Stimulated activated effector memory CD8-positive, alpha-beta T cell treated with anti-CD3 and anti-CD28 coated beads, Interleukin-12 subunit alpha, Interleukin-12 subunit beta, amount 100 ng/mL, for 72 hours (primary cell): Measurements from ENCODE around the gene HMG20A.

Experiments used
- ATAC-seq: fragments of 150-1000 bp; cut with Tn5 transposase; 2 replicates; pipeline ENCODE4 v1.10.0; 2021
- DNase-seq, 2 donors: peaks; one replicate each; pipeline ENCODE4 v3.0.0; 2021 to 2022; ENCODE audit warnings: low spot score in 2 of 2
- H3K27ac Mint-ChIP-seq: one replicate; pipeline ENCODE4 v1.8.0; 2022; ENCODE audit warnings: mild to moderate bottlenecking, mixed read lengths
- H3K36me3 Mint-ChIP-seq: one replicate; pipeline ENCODE4 v1.8.0; 2022; ENCODE audit warnings: mild to moderate bottlenecking, mixed read lengths
- H3K4me1 Mint-ChIP-seq: one replicate; pipeline ENCODE4 v1.8.0; 2022; ENCODE audit warnings: mixed read lengths
- H3K4me3 Mint-ChIP-seq: one replicate; pipeline ENCODE4 v1.8.0; 2022; ENCODE audit warnings: mild to moderate bottlenecking, mixed read lengths
- H3K9me3 Mint-ChIP-seq: one replicate; pipeline ENCODE4 v1.8.0; 2022; ENCODE audit warnings: mixed read lengths

The HMG20A gene

GRCh38 chr15:77420610-77421369, at the start of gene HMG20A:
TSS of gene HMG20A (plus strand) at chr15:77420888. CDS start at chr15:77458408, 37,520 bp downstream.
- no peaks in the 10 kb centered on the region for H3K9me3 Mint-ChIP-seq
- peaks cover 39% of the 10 kb centered on the region for H3K4me1 Mint-ChIP-seq
- H3K27ac Mint-ChIP-seq: peak within 1 kb of the TSS; percentile 97
- H3K36me3 Mint-ChIP-seq: peaks cover 15% of the 10 kb centered on the region
- peak within 1 kb of the TSS; percentile 95 for H3K4me3 Mint-ChIP-seq
- ATAC-seq (peak; percentile 69), DNase-seq (peak; percentile 34 to 80)

- no peak overlapping the region for H3K4me3 Mint-ChIP-seq
- no peaks in the 10 kb centered on the region for H3K36me3 Mint-ChIP-seq
- no peaks in the 10 kb centered on the region for H3K9me3 Mint-ChIP-seq
- peaks cover 14% of the 10 kb centered on the region for H3K4me1 Mint-ChIP-seq
- DNase-seq (no peak), ATAC-seq (peak; percentile 71)
- no peak overlapping the region for H3K27ac Mint-ChIP-seq
Observed at GRCh38 chr15:77371850-77372563, 48.7 kb upstream of the HMG20A start.

- Mint-ChIP-seq H3K9me3 (no peaks in the 10 kb centered on the region), H3K4me3 (no peak overlapping the region), H3K36me3 (no peaks in the 10 kb centered on the region), H3K4me1 (peaks cover 14% of the 10 kb centered on the region), H3K27ac (no peak overlapping the region)
- no peak for DNase-seq
- no peak for ATAC-seq
Observed at GRCh38 chr15:77373441-77373840, 47.2 kb upstream of the HMG20A start.

- no peaks in the 10 kb centered on the region for H3K9me3 Mint-ChIP-seq
- no peak overlapping the region for H3K4me3 Mint-ChIP-seq
- ATAC-seq: no peak
- H3K36me3 Mint-ChIP-seq: no peaks in the 10 kb centered on the region
- H3K27ac Mint-ChIP-seq: no peak overlapping the region
- peaks cover 8% of the 10 kb centered on the region for H3K4me1 Mint-ChIP-seq
- DNase-seq: no peak
Observed at GRCh38 chr15:77375133-77375532, 45.6 kb upstream of the HMG20A start.

GRCh38 chr15:77376770-77377169, 43.9 kb upstream of the HMG20A start:
- Mint-ChIP-seq H3K4me3 (no peak overlapping the region), H3K36me3 (no peaks in the 10 kb centered on the region), H3K4me1 (peaks cover 7% of the 10 kb centered on the region), H3K9me3 (no peaks in the 10 kb centered on the region), H3K27ac (no peak overlapping the region)
- no peak for DNase-seq
- no peak for ATAC-seq

- Mint-ChIP-seq H3K9me3 (no peaks in the 10 kb centered on the region), H3K4me3 (no peak overlapping the region), H3K27ac (no peak overlapping the region), H3K36me3 (no peaks in the 10 kb centered on the region), H3K4me1 (peaks cover 12% of the 10 kb centered on the region)
- ATAC-seq (no peak), DNase-seq (no peak)
Observed at GRCh38 chr15:77380033-77380432, 40.7 kb upstream of the HMG20A start.

- H3K27ac Mint-ChIP-seq: no peak overlapping the region
- DNase-seq: no peak
- ATAC-seq: no peak
- H3K4me3 Mint-ChIP-seq: no peak overlapping the region
- H3K4me1 Mint-ChIP-seq: peaks cover 24% of the 10 kb centered on the region
- no peaks in the 10 kb centered on the region for H3K36me3 Mint-ChIP-seq
- H3K9me3 Mint-ChIP-seq: no peaks in the 10 kb centered on the region
Observed at GRCh38 chr15:77384086-77384485, 36.6 kb upstream of the HMG20A start.

GRCh38 chr15:77384589-77385359, 35.9 kb upstream of the HMG20A start:
- H3K9me3 Mint-ChIP-seq: no peaks in the 10 kb centered on the region
- H3K36me3 Mint-ChIP-seq: no peaks in the 10 kb centered on the region
- H3K27ac Mint-ChIP-seq: no peak overlapping the region
- peak; percentile 49 for ATAC-seq
- peaks cover 24% of the 10 kb centered on the region for H3K4me1 Mint-ChIP-seq
- no peak overlapping the region for H3K4me3 Mint-ChIP-seq
- DNase-seq: no peak

- no peak overlapping the region for H3K27ac Mint-ChIP-seq
- ATAC-seq: no peak
- H3K36me3 Mint-ChIP-seq: no peaks in the 10 kb centered on the region
- H3K4me1 Mint-ChIP-seq: peaks cover 24% of the 10 kb centered on the region
- H3K4me3 Mint-ChIP-seq: no peak overlapping the region
- DNase-seq: no peak
- no peaks in the 10 kb centered on the region for H3K9me3 Mint-ChIP-seq
Observed at GRCh38 chr15:77386626-77387025, 34.1 kb upstream of the HMG20A start.

- no peak overlapping the region for H3K27ac Mint-ChIP-seq
- H3K4me1 Mint-ChIP-seq: peaks cover 19% of the 10 kb centered on the region
- no peaks in the 10 kb centered on the region for H3K36me3 Mint-ChIP-seq
- ATAC-seq (no peak), DNase-seq (no peak)
- H3K9me3 Mint-ChIP-seq: no peaks in the 10 kb centered on the region
- no peak overlapping the region for H3K4me3 Mint-ChIP-seq
Observed at GRCh38 chr15:77387365-77388105, 33.2 kb upstream of the HMG20A start.

- Mint-ChIP-seq H3K4me1 (peaks cover 11% of the 10 kb centered on the region), H3K9me3 (peaks cover 11% of the 10 kb centered on the region), H3K36me3 (no peaks in the 10 kb centered on the region), H3K27ac (no peak overlapping the region), H3K4me3 (no peak overlapping the region)
- DNase-seq (no peak), ATAC-seq (no peak)
Observed at GRCh38 chr15:77391372-77391951, 29.2 kb upstream of the HMG20A start.

- Mint-ChIP-seq H3K9me3 (peaks cover 19% of the 10 kb centered on the region), H3K4me1 (peaks cover 5% of the 10 kb centered on the region), H3K36me3 (no peaks in the 10 kb centered on the region), H3K4me3 (no peak overlapping the region), H3K27ac (no peak overlapping the region)
- ATAC-seq (no peak), DNase-seq (no peak)
Observed at GRCh38 chr15:77392762-77393470, 27.8 kb upstream of the HMG20A start.

- no peak overlapping the region for H3K4me3 Mint-ChIP-seq
- peaks cover 24% of the 10 kb centered on the region for H3K9me3 Mint-ChIP-seq
- peaks cover 5% of the 10 kb centered on the region for H3K4me1 Mint-ChIP-seq
- H3K27ac Mint-ChIP-seq: no peak overlapping the region
- no peaks in the 10 kb centered on the region for H3K36me3 Mint-ChIP-seq
- DNase-seq: no peak
- ATAC-seq: no peak
Observed at GRCh38 chr15:77393471-77393840, 27.2 kb upstream of the HMG20A start.

- Mint-ChIP-seq H3K36me3 (no peaks in the 10 kb centered on the region), H3K9me3 (peaks cover 34% of the 10 kb centered on the region), H3K4me3 (no peak overlapping the region), H3K4me1 (peaks cover 5% of the 10 kb centered on the region), H3K27ac (no peak overlapping the region)
- DNase-seq: no peak
- no peak for ATAC-seq
Observed at GRCh38 chr15:77395013-77395774, 25.5 kb upstream of the HMG20A start.
